ENCODE results near the gene CTSC. TPM values are rescaled to one million over a fixed set of nuclear protein-coding genes. Genes with fewer than 3 reads are reported as not detected.

Gene CTSC
- polyA plus RNA-seq, 4 donors: 242 to 331 (median 274) TPM

Other genes starting within 250 kb of the CTSC start
- gene RAB38, start 162.3 kb downstream of the CTSC start, polyA plus RNA-seq (ENCODE audit: insufficient read length in 4 of 4): 10 to 100 TPM; 21.0 to 25.1 (median 22.7) TPM